C4-2B (cell line): ENCODE data around the gene LRP5.

ENCODE experiments used
- H3K27ac ChIP-seq: fragments of 450-650 bp; 2 replicates; pipeline ENCODE4 v1.5.1; 2017
- ZFX ChIP-seq: fragments of 450-650 bp; IDR thresholded peaks from 2 replicates; pipeline ENCODE4 v1.6.1; 2017
- TF ChIP-seq, protein P1 (sequence below): fragments of 450-650 bp; conservative IDR thresholded peaks from 2 replicates; pipeline ENCODE4 v1.5.1; 2017; ENCODE audit warnings: mild to moderate bottlenecking

LRP5 gene

DNA sequence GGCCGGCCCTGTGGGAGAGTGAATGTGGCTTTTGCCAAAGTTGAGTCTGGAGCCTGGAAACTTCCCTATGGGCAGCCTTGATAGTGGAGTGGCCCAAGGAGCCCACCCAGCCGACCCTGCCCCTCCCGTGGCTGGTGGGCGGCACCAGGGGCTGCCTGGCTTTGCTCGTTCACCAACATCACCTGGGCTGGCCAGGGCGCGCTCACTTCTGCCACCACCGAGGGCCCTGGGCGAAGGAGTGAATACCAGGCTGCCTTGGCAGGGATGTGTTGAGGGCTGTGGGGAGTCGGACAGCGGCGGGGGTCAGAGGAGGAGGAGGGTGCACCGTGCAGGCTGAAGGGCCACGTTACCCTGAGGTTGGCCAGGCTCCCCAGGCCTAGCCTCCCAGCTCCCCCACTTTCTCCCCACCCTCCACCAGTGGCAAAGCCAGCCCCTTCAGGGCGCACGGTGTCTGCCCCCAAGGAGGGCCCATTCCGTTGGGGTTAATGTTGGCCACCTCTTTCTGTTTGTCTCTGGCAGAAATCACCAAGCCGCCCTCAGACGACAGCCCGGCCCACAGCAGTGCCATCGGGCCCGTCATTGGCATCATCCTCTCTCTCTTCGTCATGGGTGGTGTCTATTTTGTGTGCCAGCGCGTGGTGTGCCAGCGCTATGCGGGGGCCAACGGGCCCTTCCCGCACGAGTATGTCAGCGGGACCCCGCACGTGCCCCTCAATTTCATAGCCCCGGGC lies 125.7 kb downstream of the LRP5 start:
- no peak overlapping the region for H3K27ac ChIP-seq
- no peak for TF ChIP-seq ZFX
- TF ChIP-seq, protein P1, sequence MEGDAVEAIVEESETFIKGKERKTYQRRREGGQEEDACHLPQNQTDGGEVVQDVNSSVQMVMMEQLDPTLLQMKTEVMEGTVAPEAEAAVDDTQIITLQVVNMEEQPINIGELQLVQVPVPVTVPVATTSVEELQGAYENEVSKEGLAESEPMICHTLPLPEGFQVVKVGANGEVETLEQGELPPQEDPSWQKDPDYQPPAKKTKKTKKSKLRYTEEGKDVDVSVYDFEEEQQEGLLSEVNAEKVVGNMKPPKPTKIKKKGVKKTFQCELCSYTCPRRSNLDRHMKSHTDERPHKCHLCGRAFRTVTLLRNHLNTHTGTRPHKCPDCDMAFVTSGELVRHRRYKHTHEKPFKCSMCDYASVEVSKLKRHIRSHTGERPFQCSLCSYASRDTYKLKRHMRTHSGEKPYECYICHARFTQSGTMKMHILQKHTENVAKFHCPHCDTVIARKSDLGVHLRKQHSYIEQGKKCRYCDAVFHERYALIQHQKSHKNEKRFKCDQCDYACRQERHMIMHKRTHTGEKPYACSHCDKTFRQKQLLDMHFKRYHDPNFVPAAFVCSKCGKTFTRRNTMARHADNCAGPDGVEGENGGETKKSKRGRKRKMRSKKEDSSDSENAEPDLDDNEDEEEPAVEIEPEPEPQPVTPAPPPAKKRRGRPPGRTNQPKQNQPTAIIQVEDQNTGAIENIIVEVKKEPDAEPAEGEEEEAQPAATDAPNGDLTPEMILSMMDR, result no peak

DNA sequence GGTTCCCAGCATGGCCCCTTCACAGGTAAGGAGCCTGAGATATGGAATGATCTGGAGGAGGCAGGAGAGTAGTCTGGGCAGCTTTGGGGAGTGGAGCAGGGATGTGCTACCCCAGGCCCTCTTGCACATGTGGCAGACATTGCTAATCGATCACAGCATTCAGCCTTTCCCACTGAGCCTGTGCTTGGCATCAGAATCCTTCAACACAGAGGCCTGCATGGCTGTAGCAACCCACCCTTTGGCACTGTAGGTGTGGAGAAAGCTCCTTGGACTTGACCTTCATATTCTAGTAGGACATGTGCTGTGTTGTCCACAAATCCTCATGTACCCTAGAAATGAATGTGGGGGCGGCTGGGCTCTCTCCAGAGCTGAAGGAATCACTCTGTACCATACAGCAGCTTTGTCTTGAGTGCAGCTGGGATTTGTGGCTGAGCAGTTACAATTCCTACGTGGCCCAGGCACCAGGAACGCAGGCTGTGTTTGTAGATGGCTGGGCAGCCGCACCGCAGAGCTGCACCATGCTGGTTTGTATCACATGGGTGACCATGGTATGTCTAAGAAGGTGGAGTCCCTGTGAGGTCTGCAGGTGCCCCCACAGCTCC lies 126.4 kb downstream of the LRP5 start:
- H3K27ac ChIP-seq, result no peak overlapping the region
- TF ChIP-seq, protein P1, result no peak
- TF ChIP-seq ZFX, result no peak

DNA sequence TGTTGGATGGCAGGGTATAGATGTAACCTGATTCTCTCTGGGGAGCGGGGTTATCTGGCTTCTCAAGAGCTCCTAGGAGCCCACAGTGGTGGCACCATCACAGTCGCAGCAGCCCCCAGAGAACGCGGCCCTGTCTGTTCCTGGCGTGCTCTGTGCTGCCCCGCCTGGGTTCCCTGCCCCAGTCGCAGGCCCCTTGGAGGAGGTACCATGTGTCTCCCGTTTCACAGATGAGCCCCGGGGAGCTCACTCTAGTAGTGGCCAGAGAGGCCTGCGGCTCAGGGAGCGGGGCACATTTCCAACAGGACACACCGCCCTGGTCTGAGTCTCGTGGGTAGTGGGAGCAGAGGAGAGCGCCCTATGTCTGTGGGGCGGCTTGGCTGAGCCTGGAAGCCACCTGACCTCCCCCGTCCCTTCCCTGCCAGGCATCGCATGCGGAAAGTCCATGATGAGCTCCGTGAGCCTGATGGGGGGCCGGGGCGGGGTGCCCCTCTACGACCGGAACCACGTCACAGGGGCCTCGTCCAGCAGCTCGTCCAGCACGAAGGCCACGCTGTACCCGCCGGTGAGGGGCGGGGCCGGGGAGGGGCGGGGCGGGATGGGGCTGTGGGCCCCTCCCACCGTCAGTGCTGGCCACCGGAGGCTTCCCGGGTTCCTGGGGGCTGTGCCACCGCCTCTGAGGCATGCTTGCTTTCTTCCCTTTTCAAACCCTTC lies 127.1 kb downstream of the LRP5 start:
- no peak overlapping the region for H3K27ac ChIP-seq
- no peak for TF ChIP-seq ZFX
- TF ChIP-seq, protein P1, result no peak

DNA sequence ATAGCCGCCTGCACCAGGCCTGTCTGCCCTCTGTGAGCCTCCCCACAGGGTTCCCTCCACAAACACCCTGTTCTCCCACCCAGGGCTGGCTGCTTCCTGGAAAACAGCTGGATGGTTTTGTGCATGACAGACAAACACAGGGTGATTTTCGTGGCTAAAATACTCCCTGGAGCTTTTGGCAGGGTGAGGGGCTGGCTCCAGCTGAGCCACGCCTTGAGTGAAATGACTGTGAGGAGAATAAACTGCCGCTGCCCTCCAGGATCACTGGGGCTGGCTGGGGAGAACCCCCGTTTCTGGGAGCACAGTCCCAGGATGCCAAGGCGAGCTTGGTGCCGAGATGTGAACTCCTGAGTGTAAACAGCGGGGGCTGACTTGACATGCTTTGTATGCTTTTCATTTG lies 127.8 kb downstream of the LRP5 start:
- TF ChIP-seq, protein P1, result no peak
- no peak for TF ChIP-seq ZFX
- H3K27ac ChIP-seq, result no peak overlapping the region

DNA sequence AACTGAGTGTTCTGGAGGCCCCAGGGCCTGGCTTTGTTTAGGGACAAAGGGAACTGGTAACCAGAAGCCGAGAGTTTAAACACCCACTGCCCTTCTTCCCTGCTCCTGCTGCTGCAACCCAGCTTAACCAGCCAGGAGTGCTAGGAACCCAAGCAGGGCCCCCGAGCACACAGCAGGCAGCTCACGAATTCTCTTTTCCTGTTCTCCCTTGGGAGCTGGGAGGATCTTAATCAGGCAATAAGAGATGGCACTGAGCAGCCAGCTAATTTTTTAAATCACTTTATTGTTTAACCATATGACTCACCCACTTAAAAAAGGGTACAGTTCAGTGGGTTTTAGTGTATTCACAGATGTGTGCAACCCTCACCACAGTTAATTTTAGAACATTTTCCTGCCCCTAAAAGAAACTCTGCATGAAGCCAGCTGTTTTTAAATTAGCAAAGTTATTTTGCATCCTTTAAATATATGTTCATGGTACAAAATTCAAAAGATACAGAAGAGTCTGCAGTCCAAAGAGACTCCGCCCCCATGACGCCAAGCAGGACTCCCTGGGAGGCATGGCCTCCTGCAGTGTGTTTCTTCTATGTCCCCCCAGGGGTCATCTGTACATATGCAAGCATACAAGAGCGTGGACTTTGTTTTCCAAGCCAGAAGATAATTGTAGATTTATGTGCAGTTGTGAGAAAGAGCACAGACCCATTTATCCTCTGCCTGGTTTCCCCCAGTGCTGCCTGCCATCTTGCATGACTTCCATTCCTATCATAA lies 129.3 kb downstream of the LRP5 start:
- TF ChIP-seq, protein P1, result no peak
- TF ChIP-seq ZFX, result no peak
- no peak overlapping the region for H3K27ac ChIP-seq

DNA sequence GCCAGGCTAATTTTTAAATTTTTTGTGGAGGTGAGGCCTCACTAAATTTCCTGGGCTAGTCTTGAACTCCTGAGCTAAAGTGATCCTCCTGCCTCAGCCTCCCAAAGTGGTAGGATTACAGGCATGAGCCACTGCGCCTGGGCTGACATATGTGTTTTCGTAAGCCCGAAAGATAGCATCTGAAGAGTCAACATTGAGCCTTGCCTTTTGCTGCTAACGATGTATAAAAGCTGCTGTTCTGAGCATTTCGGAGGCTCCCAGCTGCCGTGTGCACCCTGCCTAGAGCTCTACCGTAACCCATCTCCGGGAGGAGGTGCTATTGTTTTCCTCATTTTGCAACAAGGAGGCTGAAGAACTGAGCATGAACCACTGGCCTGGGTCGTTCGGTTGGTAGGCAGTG lies 130.0 kb downstream of the LRP5 start:
- TF ChIP-seq ZFX, result no peak
- TF ChIP-seq, protein P1, result no peak
- no peak overlapping the region for H3K27ac ChIP-seq
